HL-60 (cell line): Measurements from ENCODE around the gene MYG1.

Experiments
- GABPA ChIP-seq: IDR thresholded peaks from 2 replicates; pipeline ENCODE4 v1.6.1; 2012; ENCODE audit warnings: low read depth
- POLR2AphosphoS5 ChIP-seq: IDR thresholded peaks from 2 replicates; pipeline ENCODE4 v1.6.1; 2012; ENCODE audit warnings: low read depth
- SPI1 ChIP-seq: IDR thresholded peaks from 2 replicates; pipeline ENCODE4 v1.6.1; 2012; ENCODE audit warnings: low read depth, mild to moderate bottlenecking, borderline replicate concordance
- TF ChIP-seq, protein P1 (sequence below): IDR thresholded peaks from one replicate; pipeline ENCODE4 v1.5.1; 2011; ENCODE audit warnings: low read length, control low read depth, inconsistent platforms; ENCODE audit not compliant: insufficient read depth
- TF ChIP-seq, protein P2 (sequence below): IDR thresholded peaks from 2 replicates; pipeline ENCODE4 v1.6.1; 2012; ENCODE audit warnings: low read depth; ENCODE audit not compliant: insufficient replicate concordance

DNA sequence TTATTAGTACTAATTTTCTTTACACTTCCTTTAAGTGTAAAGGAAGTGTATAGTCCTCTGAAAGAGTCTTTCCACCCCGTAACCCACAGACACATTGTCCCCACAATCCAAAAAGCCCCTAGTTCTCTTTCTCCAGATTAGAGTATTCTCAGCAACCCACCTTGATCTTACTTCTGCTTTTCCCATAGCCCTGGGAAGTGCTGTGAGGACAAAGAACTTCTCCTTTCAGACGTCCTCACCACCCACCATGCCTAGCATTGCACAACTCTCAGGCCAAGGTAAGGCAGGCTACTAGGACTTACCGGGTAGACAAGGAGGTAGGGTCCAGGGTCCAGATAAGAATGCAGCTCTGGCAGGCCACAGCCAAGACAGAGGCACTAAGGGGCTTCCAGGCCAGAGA, 14.5 kb downstream of the MYG1 start:
- TF ChIP-seq, protein P1, sequence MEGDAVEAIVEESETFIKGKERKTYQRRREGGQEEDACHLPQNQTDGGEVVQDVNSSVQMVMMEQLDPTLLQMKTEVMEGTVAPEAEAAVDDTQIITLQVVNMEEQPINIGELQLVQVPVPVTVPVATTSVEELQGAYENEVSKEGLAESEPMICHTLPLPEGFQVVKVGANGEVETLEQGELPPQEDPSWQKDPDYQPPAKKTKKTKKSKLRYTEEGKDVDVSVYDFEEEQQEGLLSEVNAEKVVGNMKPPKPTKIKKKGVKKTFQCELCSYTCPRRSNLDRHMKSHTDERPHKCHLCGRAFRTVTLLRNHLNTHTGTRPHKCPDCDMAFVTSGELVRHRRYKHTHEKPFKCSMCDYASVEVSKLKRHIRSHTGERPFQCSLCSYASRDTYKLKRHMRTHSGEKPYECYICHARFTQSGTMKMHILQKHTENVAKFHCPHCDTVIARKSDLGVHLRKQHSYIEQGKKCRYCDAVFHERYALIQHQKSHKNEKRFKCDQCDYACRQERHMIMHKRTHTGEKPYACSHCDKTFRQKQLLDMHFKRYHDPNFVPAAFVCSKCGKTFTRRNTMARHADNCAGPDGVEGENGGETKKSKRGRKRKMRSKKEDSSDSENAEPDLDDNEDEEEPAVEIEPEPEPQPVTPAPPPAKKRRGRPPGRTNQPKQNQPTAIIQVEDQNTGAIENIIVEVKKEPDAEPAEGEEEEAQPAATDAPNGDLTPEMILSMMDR, result no peak
- TF ChIP-seq POLR2AphosphoS5 (no peak), GABPA (no peak), SPI1 (peak; percentile 57; the same call in 1 of the 2 replicates)
- TF ChIP-seq, protein P2, sequence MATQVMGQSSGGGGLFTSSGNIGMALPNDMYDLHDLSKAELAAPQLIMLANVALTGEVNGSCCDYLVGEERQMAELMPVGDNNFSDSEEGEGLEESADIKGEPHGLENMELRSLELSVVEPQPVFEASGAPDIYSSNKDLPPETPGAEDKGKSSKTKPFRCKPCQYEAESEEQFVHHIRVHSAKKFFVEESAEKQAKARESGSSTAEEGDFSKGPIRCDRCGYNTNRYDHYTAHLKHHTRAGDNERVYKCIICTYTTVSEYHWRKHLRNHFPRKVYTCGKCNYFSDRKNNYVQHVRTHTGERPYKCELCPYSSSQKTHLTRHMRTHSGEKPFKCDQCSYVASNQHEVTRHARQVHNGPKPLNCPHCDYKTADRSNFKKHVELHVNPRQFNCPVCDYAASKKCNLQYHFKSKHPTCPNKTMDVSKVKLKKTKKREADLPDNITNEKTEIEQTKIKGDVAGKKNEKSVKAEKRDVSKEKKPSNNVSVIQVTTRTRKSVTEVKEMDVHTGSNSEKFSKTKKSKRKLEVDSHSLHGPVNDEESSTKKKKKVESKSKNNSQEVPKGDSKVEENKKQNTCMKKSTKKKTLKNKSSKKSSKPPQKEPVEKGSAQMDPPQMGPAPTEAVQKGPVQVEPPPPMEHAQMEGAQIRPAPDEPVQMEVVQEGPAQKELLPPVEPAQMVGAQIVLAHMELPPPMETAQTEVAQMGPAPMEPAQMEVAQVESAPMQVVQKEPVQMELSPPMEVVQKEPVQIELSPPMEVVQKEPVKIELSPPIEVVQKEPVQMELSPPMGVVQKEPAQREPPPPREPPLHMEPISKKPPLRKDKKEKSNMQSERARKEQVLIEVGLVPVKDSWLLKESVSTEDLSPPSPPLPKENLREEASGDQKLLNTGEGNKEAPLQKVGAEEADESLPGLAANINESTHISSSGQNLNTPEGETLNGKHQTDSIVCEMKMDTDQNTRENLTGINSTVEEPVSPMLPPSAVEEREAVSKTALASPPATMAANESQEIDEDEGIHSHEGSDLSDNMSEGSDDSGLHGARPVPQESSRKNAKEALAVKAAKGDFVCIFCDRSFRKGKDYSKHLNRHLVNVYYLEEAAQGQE, result no peak
